Peyer's patch (tissue), 4 donors: ENCODE data around the gene IRF5. TPM values are rescaled to one million over a fixed set of nuclear protein-coding genes. Genes with fewer than 3 reads are reported as not detected.

ENCODE experiments used
- DNase-seq, 3 donors: peaks; one replicate each; pipeline ENCODE4 v3.0.0-alpha.2; 2017 to 2019
- H3K27ac ChIP-seq, 4 donors: fragments of 200-600 bp; sonication (generic); one replicate each; pipeline ENCODE4 v1.5.1; 2016 to 2019
- H3K27me3 ChIP-seq, 2 donors: fragments of 200-600 bp; sonication (generic); one replicate each; pipeline ENCODE4 v1.5.1; 2019
- H3K36me3 ChIP-seq, 3 donors: fragments of 200-600 bp; sonication (generic); one replicate each; pipeline ENCODE4 v1.5.1; 2016 to 2019
- H3K4me1 ChIP-seq, 4 donors: fragments of 200-600 bp; sonication (generic); one replicate each; pipeline ENCODE4 v1.5.1; 2016 to 2019
- H3K4me3 ChIP-seq, 4 donors: fragments of 200-600 bp; sonication (generic); 1 replicate in 3 of 4; 2 replicates in 1 of 4; pipeline ENCODE4 v1.5.1; 2016 to 2019; ENCODE audit warnings: mild to moderate bottlenecking in 1 of 4
- H3K9me3 ChIP-seq, 4 donors: fragments of 200-600 bp; sonication (generic); one replicate each; pipeline ENCODE4 v1.5.1; 2016 to 2019; ENCODE audit warnings: mild to moderate bottlenecking in 1 of 4
- POLR2A ChIP-seq, 2 donors: fragments of 450-650 bp; IDR thresholded peaks; one replicate each; pipeline ENCODE4 v1.5.1; 2017; ENCODE audit warnings: antibody characterized with exemption in 2 of 2, mild to moderate bottlenecking in 2 of 2, moderate library complexity in 2 of 2
- total RNA-seq, 4 donors: library from RNA; depleted of rRNA; stranded (reverse); fragments of >200 nt; gene quantifications; one replicate each; pipeline ENCODE4 v1.1.0, GENCODE V29; 2016
- TF ChIP-seq, protein P1 (sequence below), 6 experiments: fragments of 450-650 bp in 4 of 6; fragments of 200-600 bp in 2 of 6; sonication (generic) in 1 of 6; IDR thresholded peaks; one replicate each; pipeline ENCODE4 v1.5.1; 2017 to 2019; ENCODE audit warnings: antibody characterized with exemption in 6 of 6, mild to moderate bottlenecking in 3 of 6, moderate library complexity in 1 of 6

Gene IRF5
- total RNA-seq, 4 donors from 2014 or later: 16.9 to 27.1 (median 21.7) TPM

DNA sequence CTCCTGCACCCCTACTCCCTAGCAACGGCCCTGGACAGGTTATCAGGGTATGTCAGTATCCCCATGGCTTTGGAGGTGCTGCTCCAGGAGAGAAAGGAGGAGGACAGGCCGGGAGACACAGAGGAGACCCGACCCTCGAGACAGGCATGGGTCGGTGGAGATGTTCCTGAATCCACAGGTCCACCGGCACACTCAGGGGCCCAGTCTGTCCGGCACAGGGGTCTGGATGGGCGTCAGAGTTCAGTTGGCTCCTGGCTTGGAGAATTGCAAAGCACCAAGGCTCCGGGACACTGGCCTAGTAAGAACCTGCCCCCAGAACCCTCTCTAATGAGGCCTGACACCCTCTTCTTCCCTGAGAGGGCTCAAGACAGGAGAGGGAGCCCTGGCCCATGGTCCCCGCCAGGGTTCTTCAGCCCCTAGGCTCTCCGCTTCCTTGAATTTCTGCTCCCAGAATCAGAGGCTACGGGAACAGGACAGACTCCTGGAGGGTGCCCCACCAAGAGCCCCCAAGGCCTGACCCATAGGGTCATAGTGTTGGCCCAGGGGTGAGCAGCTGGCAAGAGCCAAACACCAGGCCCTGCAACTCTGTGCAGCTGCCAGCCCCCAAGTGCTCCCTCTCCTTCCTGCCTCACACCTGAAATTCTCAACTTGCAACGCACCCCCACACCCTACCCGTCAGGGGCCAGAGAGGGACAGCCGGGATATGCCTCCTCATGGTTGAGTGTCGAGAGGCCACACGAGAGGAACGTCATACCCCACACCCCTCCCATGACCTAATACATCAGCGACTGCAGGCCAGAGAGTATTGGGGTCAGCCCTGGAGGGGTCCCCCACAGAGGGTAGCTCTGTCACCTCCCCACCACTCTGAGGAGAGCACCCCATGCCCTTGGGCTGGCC is 5.5 kb upstream of the IRF5 start:
- no peaks in the 10 kb centered on the region for H3K27me3 ChIP-seq
- H3K4me1 ChIP-seq: peaks cover 0 to 18% (median 11%) of the 10 kb centered on the region in 4 donors
- H3K27ac ChIP-seq: peak overlapping the region in 1 of 4 donors; percentile 57
- H3K36me3 ChIP-seq: no peaks in the 10 kb centered on the region
- no peaks in the 10 kb centered on the region for H3K9me3 ChIP-seq
- peak in 2 of 3 donors; percentile 29 to 37 for DNase-seq
- TF ChIP-seq, protein P1, sequence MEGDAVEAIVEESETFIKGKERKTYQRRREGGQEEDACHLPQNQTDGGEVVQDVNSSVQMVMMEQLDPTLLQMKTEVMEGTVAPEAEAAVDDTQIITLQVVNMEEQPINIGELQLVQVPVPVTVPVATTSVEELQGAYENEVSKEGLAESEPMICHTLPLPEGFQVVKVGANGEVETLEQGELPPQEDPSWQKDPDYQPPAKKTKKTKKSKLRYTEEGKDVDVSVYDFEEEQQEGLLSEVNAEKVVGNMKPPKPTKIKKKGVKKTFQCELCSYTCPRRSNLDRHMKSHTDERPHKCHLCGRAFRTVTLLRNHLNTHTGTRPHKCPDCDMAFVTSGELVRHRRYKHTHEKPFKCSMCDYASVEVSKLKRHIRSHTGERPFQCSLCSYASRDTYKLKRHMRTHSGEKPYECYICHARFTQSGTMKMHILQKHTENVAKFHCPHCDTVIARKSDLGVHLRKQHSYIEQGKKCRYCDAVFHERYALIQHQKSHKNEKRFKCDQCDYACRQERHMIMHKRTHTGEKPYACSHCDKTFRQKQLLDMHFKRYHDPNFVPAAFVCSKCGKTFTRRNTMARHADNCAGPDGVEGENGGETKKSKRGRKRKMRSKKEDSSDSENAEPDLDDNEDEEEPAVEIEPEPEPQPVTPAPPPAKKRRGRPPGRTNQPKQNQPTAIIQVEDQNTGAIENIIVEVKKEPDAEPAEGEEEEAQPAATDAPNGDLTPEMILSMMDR (IDR thresholded peaks at IDR 0.05): no peak
- TF ChIP-seq POLR2A (IDR thresholded peaks at IDR 0.05): no peak
- H3K4me3 ChIP-seq: no peak overlapping the region

DNA sequence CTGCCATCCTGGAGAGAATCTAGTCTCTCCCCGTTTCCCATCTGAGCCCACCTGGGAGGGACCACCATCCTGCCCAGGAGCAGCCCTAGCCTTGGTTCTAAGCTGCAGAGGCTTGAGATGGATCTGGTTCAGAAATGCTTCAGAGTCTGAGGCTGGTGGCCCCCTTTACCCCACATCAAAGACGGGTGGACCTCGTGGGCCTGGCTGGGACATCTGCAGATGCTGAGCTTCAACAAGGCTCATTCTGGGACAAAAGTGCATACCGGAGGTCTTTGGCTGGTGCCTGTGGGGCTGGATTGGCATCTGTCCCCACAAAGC is 4.9 kb upstream of the IRF5 start:
- DNase-seq: no peak
- Histone ChIP-seq H3K27ac (peak overlapping the region in 1 of 4 donors; percentile 57), H3K27me3 (no peaks in the 10 kb centered on the region)

DNA sequence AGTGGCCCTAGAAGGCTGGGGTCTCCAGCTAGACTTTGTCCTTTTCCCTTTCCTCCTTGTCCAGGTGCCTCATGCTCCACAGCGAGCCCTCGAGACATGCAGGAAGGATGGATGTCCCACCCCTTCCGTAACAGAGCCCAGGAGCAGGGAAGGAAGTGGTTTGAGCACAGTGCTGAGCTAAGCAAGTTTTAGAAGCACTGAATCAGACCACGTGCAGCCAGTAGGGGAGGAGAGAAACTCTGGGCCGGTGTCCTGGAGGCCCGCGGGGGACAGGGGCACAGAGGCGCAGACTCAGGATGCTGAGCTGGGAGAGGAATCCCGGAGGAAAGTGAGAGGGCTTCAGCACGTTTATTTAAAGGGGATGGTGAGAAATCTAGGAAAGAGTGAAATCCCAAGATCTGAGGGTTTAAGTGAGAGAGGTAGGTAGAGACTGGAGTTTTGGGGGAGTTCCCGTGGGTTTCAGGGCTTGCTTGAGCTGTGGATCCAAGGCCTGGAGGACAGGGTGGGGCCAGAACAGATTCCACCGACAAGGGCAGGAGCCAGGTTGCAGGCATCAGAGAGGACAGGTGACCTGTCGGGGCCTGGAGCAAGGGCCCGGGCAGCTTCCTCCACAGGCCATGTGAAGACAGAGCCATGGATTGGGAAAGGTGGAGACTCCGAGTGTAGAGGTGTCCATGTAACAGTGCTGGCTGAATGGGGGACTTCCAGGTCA is 4.4 kb upstream of the IRF5 start:
- Histone ChIP-seq H3K36me3 (no peaks in the 10 kb centered on the region), H3K27me3 (no peaks in the 10 kb centered on the region), H3K4me3 (peak overlapping the region in 1 of 4 donors; percentile 3), H3K4me1 (peaks cover 0 to 23% (median 15%) of the 10 kb centered on the region in 4 donors), H3K9me3 (no peaks in the 10 kb centered on the region), H3K27ac (peak overlapping the region in 3 of 4 donors; percentile 9 to 57 (median 10))
- TF ChIP-seq, protein P1 (IDR thresholded peaks at IDR 0.05): no peak
- no peak for TF ChIP-seq POLR2A (IDR thresholded peaks at IDR 0.05)
- DNase-seq: peak in 2 of 3 donors; percentile 79 to 84

More for the DNA sequence above, 4.9 kb upstream of the IRF5 start:
- Histone ChIP-seq H3K4me3 (peak overlapping the region in 1 of 4 donors; percentile 3), H3K36me3 (no peaks in the 10 kb centered on the region), H3K4me1 (peaks cover 0 to 23% (median 14%) of the 10 kb centered on the region in 4 donors), H3K9me3 (no peaks in the 10 kb centered on the region)
- no peak for TF ChIP-seq POLR2A (IDR thresholded peaks at IDR 0.05)
- TF ChIP-seq, protein P1 (IDR thresholded peaks at IDR 0.05): no peak

DNA sequence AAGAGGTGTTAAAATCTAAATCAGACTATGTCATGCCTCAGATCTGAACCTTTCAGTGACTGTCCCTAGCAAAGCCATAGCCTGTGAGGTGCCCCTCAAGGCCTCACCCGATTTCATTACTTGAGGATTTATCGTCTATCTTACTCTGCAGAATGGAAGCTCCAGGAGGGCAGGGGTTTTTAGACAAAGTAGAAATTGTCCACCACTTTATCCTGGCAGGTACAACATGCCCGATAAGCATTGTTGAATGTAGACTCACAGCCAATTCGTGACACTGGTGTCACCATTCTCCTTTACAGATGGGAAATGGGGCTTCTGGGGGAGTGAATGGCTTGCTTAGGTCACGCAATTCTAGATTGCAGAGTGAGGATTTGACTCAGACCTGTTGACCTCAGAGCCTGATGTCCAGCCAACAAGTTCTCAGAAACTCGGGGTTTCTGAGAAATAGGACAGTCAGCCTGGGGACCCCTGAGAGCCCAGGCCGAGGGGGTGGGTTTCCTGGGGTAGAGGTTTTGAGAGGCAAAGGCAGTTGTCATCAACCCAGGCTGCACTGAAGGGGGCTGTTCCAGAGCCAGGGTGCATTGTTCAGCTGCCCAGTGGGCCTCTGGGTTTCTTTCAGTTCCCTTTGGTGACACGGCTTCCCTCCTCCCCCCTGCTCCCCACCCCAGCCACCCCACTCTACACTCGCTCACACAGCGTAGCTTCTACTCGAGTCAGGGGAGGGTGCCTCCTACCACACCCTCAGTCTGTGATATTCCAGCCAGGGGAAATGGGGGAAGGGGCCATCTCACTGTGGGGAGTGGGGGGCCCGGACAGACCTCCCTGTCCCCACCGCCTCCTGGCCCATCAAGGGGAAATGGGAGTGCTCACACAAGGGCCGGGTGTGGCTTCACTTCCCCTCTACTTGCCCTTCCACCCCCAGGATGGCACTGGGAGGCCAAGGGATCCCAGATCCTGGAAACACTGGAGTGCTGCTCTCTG is 3.1 kb upstream of the IRF5 start:
- Histone ChIP-seq H3K36me3 (no peaks in the 10 kb centered on the region), H3K4me1 (peaks cover 0 to 26% (median 19%) of the 10 kb centered on the region in 4 donors), H3K4me3 (no peak overlapping the region), H3K27ac (peak overlapping the region; percentile 10 to 57 (median 36)), H3K27me3 (no peaks in the 10 kb centered on the region), H3K9me3 (no peaks in the 10 kb centered on the region)
- DNase-seq: peak in 2 of 3 donors; percentile 63 to 66
- TF ChIP-seq, protein P1 (IDR thresholded peaks at IDR 0.05): no peak
- no peak for TF ChIP-seq POLR2A (IDR thresholded peaks at IDR 0.05)

DNA sequence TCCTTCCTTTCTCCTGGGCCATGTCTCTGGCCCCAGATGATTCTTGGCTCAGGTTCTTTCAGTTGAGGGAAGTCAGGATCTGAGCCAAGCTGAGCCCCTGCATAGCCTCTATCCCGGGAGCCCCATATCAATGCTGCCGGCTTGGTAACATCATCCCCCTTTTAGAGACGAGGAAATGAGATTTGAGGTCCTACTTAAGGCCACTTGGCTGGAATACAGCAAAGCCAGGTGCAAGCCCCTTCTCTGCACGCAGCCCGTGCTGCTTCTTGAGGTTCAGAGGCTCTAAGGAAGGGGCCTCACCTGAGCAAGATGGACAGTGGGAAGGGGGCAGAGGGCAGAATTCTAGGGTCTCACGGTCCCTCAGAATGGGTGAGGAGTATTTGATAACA is 2.4 kb upstream of the IRF5 start:
- no peaks in the 10 kb centered on the region for H3K27me3 ChIP-seq
- H3K36me3 ChIP-seq: no peaks in the 10 kb centered on the region
- no peak overlapping the region for H3K4me3 ChIP-seq
- peaks cover 0 to 27% (median 19%) of the 10 kb centered on the region in 4 donors for H3K4me1 ChIP-seq
- no peaks in the 10 kb centered on the region for H3K9me3 ChIP-seq
- DNase-seq: no peak
- H3K27ac ChIP-seq: peak overlapping the region in 2 of 4 donors; percentile 41 to 57
- TF ChIP-seq, protein P1 (IDR thresholded peaks at IDR 0.05): no peak
- TF ChIP-seq POLR2A (IDR thresholded peaks at IDR 0.05): no peak
